HCT116 (cell line): Measurements from ENCODE around the gene PLCXD3. TPM values are rescaled to one million over a fixed set of nuclear protein-coding genes. Genes with fewer than 3 reads are reported as not detected.

Experiments
- ATAC-seq: fragments of 200-7000 bp; cut with Tn5 transposase; 2 replicates; pipeline ENCODE4 v1.9.1; 2020; ENCODE audit warnings: mild to moderate bottlenecking, moderate library complexity
- BruUV-seq: library from RNA; stranded (reverse); fragments of 400-500 nt; replicated peaks from 2 replicates; lab custom pipeline; 2021; lab: Mats Ljungman, UMichigan
- CTCF ChIA-PET: fragments of 300-600 bp; sonication (Branson Sonifier 250); formaldehyde crosslinking; loops from one replicate; lab custom pipeline; 2021; ENCODE audit warnings: antibody characterized with exemption; lab: Charles Lee
- POLR2A ChIA-PET: fragments of 300-600, 350-600 bp; sonication (Branson Sonifier 250); formaldehyde crosslinking; loops from one replicate; lab custom pipeline; 2021; ENCODE audit warnings: antibody characterized with exemption; lab: Charles Lee
- RAD21 ChIA-PET, 2 experiments: fragments of 300-600 bp; sonication (Branson Sonifier 250); formaldehyde crosslinking; loops; one replicate each; lab custom pipeline; 2023; ENCODE audit warnings: low total read pairs in 2 of 2; ENCODE audit not compliant: uncharacterized antibody in 2 of 2, unreplicated experiment in 2 of 2, low non-redundant PET in 1 of 2; lab: Charles Lee
- DNase-seq: peaks from one replicate; pipeline ENCODE4 v3.0.0-alpha.2; 2010; ENCODE audit warnings: low read depth, low spot score
- H2AFZ ChIP-seq: fragments of 200-600 bp; shearing (Covaris generic), sonication (generic); 2 replicates; pipeline ENCODE4 v1.6.1; 2017; ENCODE audit warnings: low read depth, mixed run types, mixed read lengths, antibody characterized with exemption, low read length; ENCODE audit not compliant: poor library complexity, severe bottlenecking
- H3K27ac ChIP-seq: 2 replicates; pipeline ENCODE4 v1.5.1; 2012; ENCODE audit warnings: low read depth, low read length
- H3K27me3 ChIP-seq: fragments of 200-600 bp; sonication (generic); 2 replicates; pipeline ENCODE4 v1.6.1; 2016; ENCODE audit warnings: mixed run types, low read length, mixed read lengths; ENCODE audit not compliant: insufficient read depth
- H3K36me3 ChIP-seq, 2 experiments: fragments of 200-500 bp in 1 of 2; fragments of 200-600 bp in 1 of 2; sonication (Bioruptor generic) in 1 of 2; sonication (generic) in 1 of 2; 2 replicates each; pipeline versions ENCODE4 v1.5.1 to v1.6.1; 2014 to 2016; ENCODE audit warnings: low read length in 2 of 2, inconsistent platforms in 1 of 2, mixed read lengths in 1 of 2, mixed run types in 1 of 2; ENCODE audit not compliant: insufficient read depth in 2 of 2, control insufficient read depth in 1 of 2
- H3K4me1 ChIP-seq, 2 experiments: fragments of 200-600 bp in 1 of 2; sonication (generic) in 1 of 2; 2 replicates each; pipeline versions ENCODE4 v1.5.1 to v1.6.1; 2012 to 2017; ENCODE audit warnings: low read length in 2 of 2, inconsistent platforms in 1 of 2, mild to moderate bottlenecking in 1 of 2, mixed read lengths in 1 of 2, mixed run types in 1 of 2, moderate library complexity in 1 of 2; ENCODE audit not compliant: insufficient read depth in 2 of 2, control insufficient read depth in 1 of 2
- H3K4me2 ChIP-seq: fragments of 200-600 bp; sonication (generic); 2 replicates; pipeline ENCODE4 v1.6.1; 2017; ENCODE audit warnings: mixed run types, low read length, mixed read lengths
- H3K4me3 ChIP-seq, 2 experiments: fragments of 200-600 bp in 1 of 2; sonication (generic) in 1 of 2; replicated peaks in 1 of 2; 2 replicates each; pipeline ENCODE4 v1.5.1; 2011 to 2016; ENCODE audit warnings: low read length in 2 of 2, control low read depth in 1 of 2, low read depth in 1 of 2, mild to moderate bottlenecking in 1 of 2, mixed read lengths in 1 of 2, mixed run types in 1 of 2
- H3K79me2 ChIP-seq: fragments of 200-600 bp; sonication (generic); 2 replicates; pipeline ENCODE4 v1.6.1; 2017; ENCODE audit warnings: mild to moderate bottlenecking, mixed run types, low read length, moderate library complexity, mixed read lengths; ENCODE audit not compliant: insufficient read depth
- H3K9ac ChIP-seq: fragments of 200-600 bp; sonication (generic); 2 replicates; pipeline ENCODE4 v1.6.1; 2016; ENCODE audit warnings: low read length, mixed read lengths
- H3K9me2 ChIP-seq: fragments of 200-600 bp; sonication (generic), shearing (Covaris generic); 2 replicates; pipeline ENCODE4 v1.6.1; 2017; ENCODE audit warnings: mixed run types, mild to moderate bottlenecking, moderate library complexity; ENCODE audit not compliant: insufficient read depth
- H3K9me3 ChIP-seq, 2 experiments: fragments of 200-500 bp in 1 of 2; fragments of 200-600 bp in 1 of 2; sonication (Bioruptor generic) in 1 of 2; sonication (generic) in 1 of 2; 2 replicates each; pipeline ENCODE4 v1.6.1; 2014 to 2017; ENCODE audit warnings: low read length in 2 of 2, mixed read lengths in 2 of 2, inconsistent platforms in 1 of 2, low read depth in 1 of 2, mild to moderate bottlenecking in 1 of 2, mixed run types in 1 of 2, moderate library complexity in 1 of 2; ENCODE audit not compliant: control insufficient read depth in 1 of 2, insufficient read depth in 1 of 2
- H4K20me1 ChIP-seq: fragments of 200-600 bp; sonication (generic), shearing (Covaris generic); 2 replicates; pipeline ENCODE4 v1.6.1; 2017; ENCODE audit warnings: mixed run types, mild to moderate bottlenecking, moderate library complexity; ENCODE audit not compliant: insufficient read depth
- CBX3 ChIP-seq: IDR thresholded peaks from 2 replicates; pipeline ENCODE4 v1.6.1; 2012; ENCODE audit warnings: low read depth
- CEBPB ChIP-seq: IDR thresholded peaks from 2 replicates; pipeline ENCODE4 v1.6.1; 2012; ENCODE audit warnings: low read depth
- EGR1 ChIP-seq: IDR thresholded peaks from 2 replicates; pipeline ENCODE4 v1.6.1; 2012; ENCODE audit warnings: low read depth
- EZH2 ChIP-seq: fragments of 200-600 bp; sonication (generic); IDR thresholded peaks from 2 replicates; pipeline ENCODE4 v1.6.1; 2017; ENCODE audit warnings: antibody characterized with exemption, mixed run types
- EZH2phosphoT487 ChIP-seq: fragments of 200-600 bp; IDR thresholded peaks from 2 replicates; pipeline ENCODE4 v1.6.1; 2018; ENCODE audit warnings: antibody characterized with exemption, borderline replicate concordance
- FOSL1 ChIP-seq: IDR thresholded peaks from 2 replicates; pipeline ENCODE4 v1.6.1; 2012; ENCODE audit warnings: low read depth
- MAX ChIP-seq: IDR thresholded peaks from 2 replicates; pipeline ENCODE4 v1.6.1; 2012
- RAD21 ChIP-seq: IDR thresholded peaks from 2 replicates; pipeline ENCODE4 v1.6.1; 2012; ENCODE audit warnings: low read depth, mild to moderate bottlenecking
- REST ChIP-seq: IDR thresholded peaks from 2 replicates; pipeline ENCODE4 v1.6.1; 2012; ENCODE audit warnings: low read depth
- SIN3A ChIP-seq: IDR thresholded peaks from 2 replicates; pipeline ENCODE4 v1.6.1; 2012; ENCODE audit warnings: low read depth
- TCF7L2 ChIP-seq: IDR thresholded peaks from 2 replicates; pipeline ENCODE4 v1.7.0; 2011; ENCODE audit warnings: borderline replicate concordance, inconsistent platforms; ENCODE audit not compliant: insufficient read depth, insufficient read length; ENCODE audit errors: extremely low read depth
- YY1 ChIP-seq: IDR thresholded peaks from 2 replicates; pipeline ENCODE4 v1.6.1; 2011; ENCODE audit warnings: low read length, low read depth, moderate library complexity, mild to moderate bottlenecking; ENCODE audit not compliant: insufficient replicate concordance; ENCODE audit errors: extremely low read depth
- ZBTB33 ChIP-seq: IDR thresholded peaks from 2 replicates; pipeline ENCODE4 v1.6.1; 2011; ENCODE audit warnings: mild to moderate bottlenecking, low read length, moderate library complexity; ENCODE audit not compliant: insufficient replicate concordance; ENCODE audit errors: extremely low read depth
- ZFX ChIP-seq: fragments of 450-650 bp; IDR thresholded peaks from 2 replicates; pipeline ENCODE4 v1.6.1; 2017
- intact Hi-C: fragments of 100-400 bp; cut with micrococcal nuclease; formaldehyde crosslinking; loops from 2 replicates; pipeline ENCODE4 v1.10.0; 2022
- total RNA-seq: library from RNA; stranded (reverse); gene quantifications from one replicate; pipeline ENCODE4 v1.2.1, GENCODE V29; 2021; ENCODE audit not compliant: unreplicated experiment

PLCXD3 gene
- total RNA-seq, 1 experiment from 2014 or later = not detected

- TF ChIP-seq CBX3 (no peak), RAD21 (peak; percentile 39; the same call in 1 of the 2 replicates), MAX (no peak), FOSL1 (no peak), CEBPB (no peak), ZFX (no peak), EGR1 (no peak)
- TF ChIP-seq, all 23 proteins: peak for 1
- ATAC-seq (no peak), DNase-seq (no peak)
- H3K9me3 ChIP-seq = no peaks in the 10 kb centered on the region
- H3K9ac ChIP-seq = no peak overlapping the region
- H3K27ac ChIP-seq = no peak overlapping the region
- H3K4me2 ChIP-seq = no peak overlapping the region
- POLR2A ChIA-PET = no interaction called here
- H3K79me2 ChIP-seq = no peaks in the 10 kb centered on the region
- no peaks in the 10 kb centered on the region for H3K36me3 ChIP-seq
- CTCF ChIA-PET = interaction anchor here (1.1 to 2.2 kb wide), 6 partner anchors 12 to 443 kb away, joined by 3 to 16 read pairs (median 4); no protein-coding TSS in a partner anchor
- H3K27me3 ChIP-seq = 0 out of 2 replicates have a peak, but pooled peaks cover 6% of the 10 kb centered on the region
- RAD21 ChIA-PET = no interaction called here
- H3K4me3 ChIP-seq = no peak overlapping the region
- BruUV-seq = no TSS peak
- intact Hi-C loops = loop anchor here (2.0 kb wide), 2 partner anchors 293 to 443 kb away; no protein-coding TSS in a partner anchor
- H4K20me1 ChIP-seq = no peaks in the 10 kb centered on the region
- no peak overlapping the region for H2AFZ ChIP-seq
- H3K4me1 ChIP-seq = no peaks in the 10 kb centered on the region
- no peaks in the 10 kb centered on the region for H3K9me2 ChIP-seq
These were observed 162.8 kb downstream of the PLCXD3 start for GRCh38 chr5:41347569-41347968.

- RAD21 ChIA-PET = no interaction called here
- TF ChIP-seq YY1 (no peak), TCF7L2 (no peak), EZH2 (no peak), ZBTB33 (no peak), ZFX (no peak), EZH2phosphoT487 (no peak), REST (no peak), FOSL1 (no peak), CBX3 (no peak), RAD21 (peak; percentile 45), SIN3A (no peak)
These were observed 163.8 kb downstream of the PLCXD3 start for GRCh38 chr5:41346609-41347008.

More at GRCh38 chr5:41346609-41347008, 163.8 kb downstream of the PLCXD3 start:
- ATAC-seq (no peak), DNase-seq (peak; percentile 3)
- H3K4me1 ChIP-seq = no peaks in the 10 kb centered on the region
- no peak overlapping the region for H3K4me3 ChIP-seq
- H4K20me1 ChIP-seq = no peaks in the 10 kb centered on the region
- H2AFZ ChIP-seq = no peak overlapping the region
- H3K4me2 ChIP-seq = no peak overlapping the region
- no TSS peak for BruUV-seq
- POLR2A ChIA-PET = no interaction called here
- no peaks in the 10 kb centered on the region for H3K9me3 ChIP-seq
- no peaks in the 10 kb centered on the region for H3K36me3 ChIP-seq
- H3K9me2 ChIP-seq = no peaks in the 10 kb centered on the region
- 0 out of 2 replicates have a peak, but pooled peaks cover 6% of the 10 kb centered on the region for H3K27me3 ChIP-seq
- H3K79me2 ChIP-seq = no peaks in the 10 kb centered on the region
- no peak overlapping the region for H3K27ac ChIP-seq
- intact Hi-C loops = loop anchor here (2.0 kb wide), 2 partner anchors 294 to 442 kb away; no protein-coding TSS in a partner anchor
- no peak overlapping the region for H3K9ac ChIP-seq
- CTCF ChIA-PET = interaction anchor here (1.3 to 2.2 kb wide), 3 partner anchors 208 to 442 kb away, joined by 3 to 16 read pairs (median 4); no protein-coding TSS in a partner anchor
